Gastroesophageal sphincter (tissue), 3 donors: ENCODE results near the gene CMYA5.

Source experiments
- EP300 ChIP-seq: sonication (generic); formaldehyde crosslinking; IDR thresholded peaks from one replicate; pipeline ENCODE4 v1.6.1; 2017; ENCODE audit warnings: antibody characterized with exemption, mild to moderate bottlenecking
- POLR2A ChIP-seq, 2 donors: fragments of 450-650 bp; IDR thresholded peaks; one replicate each; pipeline ENCODE4 v1.6.1; 2017; ENCODE audit warnings: antibody characterized with exemption in 2 of 2, mild to moderate bottlenecking in 2 of 2, moderate library complexity in 1 of 2
- POLR2AphosphoS5 ChIP-seq: sonication (generic); formaldehyde crosslinking; IDR thresholded peaks from one replicate; pipeline ENCODE4 v1.6.1; 2017; ENCODE audit warnings: antibody characterized with exemption
- TF ChIP-seq, protein P1 (sequence below), 4 experiments: fragments of 200-600 bp in 2 of 4; fragments of 450-650 bp in 2 of 4; sonication (generic) in 1 of 4; IDR thresholded peaks; one replicate each; pipeline ENCODE4 v1.5.1; 2017 to 2019; ENCODE audit warnings: antibody characterized with exemption in 4 of 4, mild to moderate bottlenecking in 2 of 4, moderate library complexity in 2 of 4

DNA sequence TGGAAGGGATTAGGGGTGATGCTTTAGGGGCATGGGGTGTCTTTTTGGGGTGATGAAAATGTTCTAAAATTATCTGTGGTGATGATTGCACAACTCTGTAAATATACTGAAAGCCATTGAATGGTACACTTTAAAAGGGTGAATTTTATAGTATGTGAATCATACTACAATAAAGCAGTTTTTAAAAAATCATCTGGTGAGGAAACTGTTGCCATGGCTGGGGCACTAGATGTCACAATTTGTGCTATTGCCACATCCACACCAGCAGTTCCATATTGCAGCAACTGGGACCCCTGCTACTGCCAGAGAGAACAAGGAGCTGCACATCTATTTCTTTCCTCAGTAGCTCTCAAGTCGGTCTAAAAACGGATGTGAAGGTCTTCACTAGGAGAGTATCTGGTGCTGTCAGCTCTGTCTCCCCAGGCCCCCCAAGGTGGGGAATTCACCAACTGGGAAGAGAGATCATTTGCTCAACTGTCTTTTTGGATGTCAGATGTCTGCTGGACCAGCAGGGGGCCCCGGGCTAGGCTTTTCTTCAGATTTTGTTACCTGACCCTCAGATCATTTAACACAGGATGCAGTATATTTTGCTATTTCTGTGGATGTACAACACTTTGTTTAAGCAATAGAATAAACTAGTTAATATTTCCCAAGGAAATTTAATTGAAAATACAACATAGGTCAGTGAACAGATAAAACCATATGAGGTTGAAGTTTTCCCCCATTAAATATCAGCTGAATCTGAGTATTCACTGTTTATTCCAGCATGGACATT, 13.2 kb downstream of the CMYA5 start:
- TF ChIP-seq, protein P1, sequence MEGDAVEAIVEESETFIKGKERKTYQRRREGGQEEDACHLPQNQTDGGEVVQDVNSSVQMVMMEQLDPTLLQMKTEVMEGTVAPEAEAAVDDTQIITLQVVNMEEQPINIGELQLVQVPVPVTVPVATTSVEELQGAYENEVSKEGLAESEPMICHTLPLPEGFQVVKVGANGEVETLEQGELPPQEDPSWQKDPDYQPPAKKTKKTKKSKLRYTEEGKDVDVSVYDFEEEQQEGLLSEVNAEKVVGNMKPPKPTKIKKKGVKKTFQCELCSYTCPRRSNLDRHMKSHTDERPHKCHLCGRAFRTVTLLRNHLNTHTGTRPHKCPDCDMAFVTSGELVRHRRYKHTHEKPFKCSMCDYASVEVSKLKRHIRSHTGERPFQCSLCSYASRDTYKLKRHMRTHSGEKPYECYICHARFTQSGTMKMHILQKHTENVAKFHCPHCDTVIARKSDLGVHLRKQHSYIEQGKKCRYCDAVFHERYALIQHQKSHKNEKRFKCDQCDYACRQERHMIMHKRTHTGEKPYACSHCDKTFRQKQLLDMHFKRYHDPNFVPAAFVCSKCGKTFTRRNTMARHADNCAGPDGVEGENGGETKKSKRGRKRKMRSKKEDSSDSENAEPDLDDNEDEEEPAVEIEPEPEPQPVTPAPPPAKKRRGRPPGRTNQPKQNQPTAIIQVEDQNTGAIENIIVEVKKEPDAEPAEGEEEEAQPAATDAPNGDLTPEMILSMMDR (IDR thresholded peaks at IDR 0.05) = peak in 1 of 4 experiments; percentile 33
- TF ChIP-seq POLR2A (IDR thresholded peaks at IDR 0.05) (no peak), EP300 (no peak), POLR2AphosphoS5 (no peak)
